RPMI7951 (cell line): ENCODE data around the gene PDE3A. TPM values are rescaled to one million over a fixed set of nuclear protein-coding genes. Genes with fewer than 3 reads are reported as not detected.
"Not testable (repeated sequence)": the region's sequence is repeated elsewhere in the genome, so short reads cannot be mapped to it uniquely, and the experiment has no call there.

ENCODE experiments used
- DNase-seq: peaks from one replicate; pipeline ENCODE4 v3.0.0-alpha.2; 2012; ENCODE audit warnings: low read depth
- total RNA-seq: library from RNA; depleted of rRNA; stranded (reverse); fragments of >200 nt; shearing (Covaris generic); gene quantifications from 2 replicates; pipeline ENCODE4 v1.2.3, GENCODE V29; 2014

Gene PDE3A
- total RNA-seq, 1 experiment from 2014 or later: 0.12 TPM

GRCh38 chr12:20602641-20603391, 234.5 kb downstream of the PDE3A start:
- no peak for DNase-seq

GRCh38 chr12:20604408-20605067, 236.2 kb downstream of the PDE3A start:
- DNase-seq: no peak

GRCh38 chr12:20615020-20615419, 246.7 kb downstream of the PDE3A start:
- DNase-seq: not testable (repeated sequence)

GRCh38 chr12:20616093-20616492, 247.8 kb downstream of the PDE3A start:
- DNase-seq: no peak

- no peak for DNase-seq
Measured at GRCh38 chr12:20620261-20620660, 251.9 kb downstream of the PDE3A start.

GRCh38 chr12:20624718-20625117, 256.4 kb downstream of the PDE3A start:
- DNase-seq: peak; percentile 1

GRCh38 chr12:20625531-20625930, 257.2 kb downstream of the PDE3A start:
- no peak for DNase-seq

GRCh38 chr12:20627001-20627588, 258.8 kb downstream of the PDE3A start:
- no peak for DNase-seq

- no peak for DNase-seq
Measured at GRCh38 chr12:20628226-20628787, 260.0 kb downstream of the PDE3A start.

- no peak for DNase-seq
Measured at GRCh38 chr12:20628999-20629398, 260.7 kb downstream of the PDE3A start.

- no peak for DNase-seq
Measured at GRCh38 chr12:20629414-20630156, 261.2 kb downstream of the PDE3A start.

- no peak for DNase-seq
Measured at GRCh38 chr12:20631711-20632110, 263.4 kb downstream of the PDE3A start.

GRCh38 chr12:20641106-20641505, 272.8 kb downstream of the PDE3A start:
- DNase-seq: no peak

GRCh38 chr12:20643822-20644221, 275.5 kb downstream of the PDE3A start:
- no peak for DNase-seq

- peak; percentile 17 for DNase-seq
Measured at GRCh38 chr12:20646239-20646827, 278.0 kb downstream of the PDE3A start.

GRCh38 chr12:20653871-20654270, 285.5 kb downstream of the PDE3A start:
- no peak for DNase-seq

- no peak for DNase-seq
Measured at GRCh38 chr12:20656600-20656999, 288.3 kb downstream of the PDE3A start.

- no peak for DNase-seq
Measured at GRCh38 chr12:20657496-20657895, 289.2 kb downstream of the PDE3A start.

- DNase-seq: no peak
Measured at GRCh38 chr12:20681334-20681733, 313.0 kb downstream of the PDE3A start.

GRCh38 chr12:20695232-20695631, 326.9 kb downstream of the PDE3A start, which contains the start of gene SLCO1C1:
Gene SLCO1C1 (plus strand): TSS chr12:20695332. CDS start chr12:20699577, 4,245 bp downstream.
- no peak for DNase-seq

- no peak for DNase-seq
Measured at GRCh38 chr12:20696181-20696905, 328.0 kb downstream of the PDE3A start.
